Measurements from ENCODE around the gene DAAM1. TPM values are rescaled to one million over a fixed set of nuclear protein-coding genes. Genes with fewer than 3 reads are reported as not detected.

The DAAM1 gene
- total RNA-seq, 1 donor from 2014 or later = 36.5 TPM

DNA sequence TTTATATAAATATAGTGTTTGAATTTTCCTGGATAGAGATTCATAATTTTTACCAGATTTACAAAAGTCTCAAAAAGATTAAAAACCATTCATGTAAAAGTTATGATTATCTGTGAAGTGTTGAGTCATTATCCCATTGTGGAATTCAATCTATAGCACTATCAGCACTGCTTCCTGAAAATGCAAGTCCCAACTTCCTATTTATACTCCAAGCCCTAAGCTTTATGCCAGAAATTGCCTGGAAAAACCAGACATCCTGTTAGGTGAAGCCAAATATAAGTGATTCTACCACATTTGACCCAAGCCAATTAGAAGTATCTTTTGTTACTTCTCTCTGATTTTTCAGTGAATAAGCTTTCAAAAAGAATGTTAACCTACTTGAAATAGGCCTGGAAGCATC lies 147.6 kb downstream of the DAAM1 start:
- Histone ChIP-seq H3K9ac (ENCODE audit: low read depth in 1 of 3, low read length in 3 of 3) (no peak overlapping the region), H3K27me3 (ENCODE audit: control insufficient read depth in 3 of 3, insufficient read depth in 3 of 3, low read length in 3 of 3) (no peaks in the 10 kb centered on the region), H3K9me3 (ENCODE audit: control insufficient read depth in 3 of 3, low read length in 3 of 3) (no peaks in the 10 kb centered on the region), H3K4me3 (ENCODE audit: low read length in 3 of 3) (no peak overlapping the region), H3K36me3 (ENCODE audit: control insufficient read depth in 3 of 3, insufficient read depth in 3 of 3, low read length in 3 of 3) (peaks cover 0 to 6% (median 0%) of the 10 kb centered on the region in 3 donors), H3K27ac (ENCODE audit: low read depth, low read length) (peak overlapping the region; percentile 53), H3K4me1 (ENCODE audit: control insufficient read depth in 3 of 3, insufficient read depth in 3 of 3, low read length in 3 of 3) (peaks cover 26 to 31% (median 29%) of the 10 kb centered on the region in 3 donors)

DNA sequence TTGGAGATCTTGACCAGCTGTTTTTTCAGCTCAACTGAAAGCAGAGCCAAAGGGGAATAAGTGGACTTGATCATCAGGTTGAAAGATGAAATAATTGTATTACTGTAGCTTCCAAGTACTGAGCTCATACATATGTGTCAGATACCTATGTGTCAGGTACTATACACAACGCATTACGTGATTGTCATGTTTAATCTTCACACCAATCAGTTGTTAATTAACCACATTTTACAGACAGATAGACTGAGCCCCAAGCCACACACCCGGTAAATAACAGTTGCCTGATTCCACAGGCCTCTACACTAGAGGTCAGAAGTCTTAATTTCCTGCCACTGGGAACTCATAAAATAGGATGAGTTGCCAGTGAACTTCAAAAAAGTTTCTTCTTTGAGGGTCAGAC lies 148.2 kb downstream of the DAAM1 start:
- peak overlapping the region; percentile 53 for H3K27ac ChIP-seq (ENCODE audit: low read depth, low read length)
- peaks cover 26 to 31% (median 29%) of the 10 kb centered on the region in 3 donors for H3K4me1 ChIP-seq (ENCODE audit: control insufficient read depth in 3 of 3, insufficient read depth in 3 of 3, low read length in 3 of 3)
- peaks cover 0 to 5% (median 0%) of the 10 kb centered on the region in 3 donors for H3K36me3 ChIP-seq (ENCODE audit: control insufficient read depth in 3 of 3, insufficient read depth in 3 of 3, low read length in 3 of 3)
- no peaks in the 10 kb centered on the region for H3K27me3 ChIP-seq (ENCODE audit: control insufficient read depth in 3 of 3, insufficient read depth in 3 of 3, low read length in 3 of 3)
- no peak overlapping the region for H3K4me3 ChIP-seq (ENCODE audit: low read length in 3 of 3)
- H3K9ac ChIP-seq (ENCODE audit: low read depth in 1 of 3, low read length in 3 of 3) = no peak overlapping the region
- H3K9me3 ChIP-seq (ENCODE audit: control insufficient read depth in 3 of 3, low read length in 3 of 3) = no peaks in the 10 kb centered on the region

GRCh38 chr14:59337141-59337611 lies 148.7 kb downstream of the DAAM1 start:
- Histone ChIP-seq H3K36me3 (ENCODE audit: control insufficient read depth in 3 of 3, insufficient read depth in 3 of 3, low read length in 3 of 3) (peaks cover 0 to 2% (median 0%) of the 10 kb centered on the region in 3 donors), H3K9ac (ENCODE audit: low read depth in 1 of 3, low read length in 3 of 3) (peak overlapping the region in 1 of 3 donors; percentile 13), H3K9me3 (ENCODE audit: control insufficient read depth in 3 of 3, low read length in 3 of 3) (no peaks in the 10 kb centered on the region), H3K27me3 (ENCODE audit: control insufficient read depth in 3 of 3, insufficient read depth in 3 of 3, low read length in 3 of 3) (no peaks in the 10 kb centered on the region), H3K4me3 (ENCODE audit: low read length in 3 of 3) (no peak overlapping the region), H3K4me1 (ENCODE audit: control insufficient read depth in 3 of 3, insufficient read depth in 3 of 3, low read length in 3 of 3) (peaks cover 26 to 31% (median 29%) of the 10 kb centered on the region in 3 donors), H3K27ac (ENCODE audit: low read depth, low read length) (peak overlapping the region; percentile 53)

DNA sequence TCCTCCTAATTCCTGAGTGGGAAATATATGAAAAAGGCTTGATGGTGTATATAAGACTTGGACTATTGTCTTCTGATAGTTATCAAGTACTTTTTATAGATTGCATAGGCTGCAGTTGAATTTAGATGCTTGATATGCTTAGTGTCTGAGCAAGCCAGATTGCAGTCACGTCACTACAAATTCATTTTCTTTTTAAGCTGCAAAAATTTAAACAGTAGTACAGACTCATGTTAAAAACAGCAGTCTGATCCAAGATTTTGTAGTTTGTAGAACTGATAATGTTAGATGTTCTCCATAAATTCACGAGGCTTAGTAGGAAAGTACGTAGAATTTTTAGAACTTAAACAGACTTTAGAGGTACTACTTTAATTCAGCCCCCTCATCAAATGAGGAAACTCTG lies 150.3 kb downstream of the DAAM1 start:
- Histone ChIP-seq H3K4me3 (ENCODE audit: low read length in 3 of 3) (no peak overlapping the region), H3K4me1 (ENCODE audit: control insufficient read depth in 3 of 3, insufficient read depth in 3 of 3, low read length in 3 of 3) (peaks cover 23 to 35% (median 35%) of the 10 kb centered on the region in 3 donors), H3K9ac (ENCODE audit: low read depth in 1 of 3, low read length in 3 of 3) (no peak overlapping the region), H3K27me3 (ENCODE audit: control insufficient read depth in 3 of 3, insufficient read depth in 3 of 3, low read length in 3 of 3) (no peaks in the 10 kb centered on the region), H3K27ac (ENCODE audit: low read depth, low read length) (no peak overlapping the region), H3K36me3 (ENCODE audit: control insufficient read depth in 3 of 3, insufficient read depth in 3 of 3, low read length in 3 of 3) (no peaks in the 10 kb centered on the region), H3K9me3 (ENCODE audit: control insufficient read depth in 3 of 3, low read length in 3 of 3) (no peaks in the 10 kb centered on the region)

- Histone ChIP-seq H3K36me3 (ENCODE audit: control insufficient read depth in 3 of 3, insufficient read depth in 3 of 3, low read length in 3 of 3) (no peaks in the 10 kb centered on the region), H3K27ac (ENCODE audit: low read depth, low read length) (no peak overlapping the region), H3K9ac (ENCODE audit: low read depth in 1 of 3, low read length in 3 of 3) (no peak overlapping the region), H3K9me3 (ENCODE audit: control insufficient read depth in 3 of 3, low read length in 3 of 3) (no peaks in the 10 kb centered on the region), H3K4me1 (ENCODE audit: control insufficient read depth in 3 of 3, insufficient read depth in 3 of 3, low read length in 3 of 3) (peaks cover 16 to 32% (median 28%) of the 10 kb centered on the region in 3 donors), H3K27me3 (ENCODE audit: control insufficient read depth in 3 of 3, insufficient read depth in 3 of 3, low read length in 3 of 3) (no peaks in the 10 kb centered on the region), H3K4me3 (ENCODE audit: low read length in 3 of 3) (no peak overlapping the region)
Observed at GRCh38 chr14:59339524-59340330, 151.3 kb downstream of the DAAM1 start.

- H3K36me3 ChIP-seq (ENCODE audit: control insufficient read depth in 3 of 3, insufficient read depth in 3 of 3, low read length in 3 of 3) = no peaks in the 10 kb centered on the region
- peaks cover 13 to 22% (median 20%) of the 10 kb centered on the region in 3 donors for H3K4me1 ChIP-seq (ENCODE audit: control insufficient read depth in 3 of 3, insufficient read depth in 3 of 3, low read length in 3 of 3)
- no peak overlapping the region for H3K4me3 ChIP-seq (ENCODE audit: low read length in 3 of 3)
- no peak overlapping the region for H3K27ac ChIP-seq (ENCODE audit: low read depth, low read length)
- no peak overlapping the region for H3K9ac ChIP-seq (ENCODE audit: low read depth in 1 of 3, low read length in 3 of 3)
- H3K9me3 ChIP-seq (ENCODE audit: control insufficient read depth in 3 of 3, low read length in 3 of 3) = no peaks in the 10 kb centered on the region
- H3K27me3 ChIP-seq (ENCODE audit: control insufficient read depth in 3 of 3, insufficient read depth in 3 of 3, low read length in 3 of 3) = no peaks in the 10 kb centered on the region
Observed at GRCh38 chr14:59341858-59342477, 153.5 kb downstream of the DAAM1 start.

DNA sequence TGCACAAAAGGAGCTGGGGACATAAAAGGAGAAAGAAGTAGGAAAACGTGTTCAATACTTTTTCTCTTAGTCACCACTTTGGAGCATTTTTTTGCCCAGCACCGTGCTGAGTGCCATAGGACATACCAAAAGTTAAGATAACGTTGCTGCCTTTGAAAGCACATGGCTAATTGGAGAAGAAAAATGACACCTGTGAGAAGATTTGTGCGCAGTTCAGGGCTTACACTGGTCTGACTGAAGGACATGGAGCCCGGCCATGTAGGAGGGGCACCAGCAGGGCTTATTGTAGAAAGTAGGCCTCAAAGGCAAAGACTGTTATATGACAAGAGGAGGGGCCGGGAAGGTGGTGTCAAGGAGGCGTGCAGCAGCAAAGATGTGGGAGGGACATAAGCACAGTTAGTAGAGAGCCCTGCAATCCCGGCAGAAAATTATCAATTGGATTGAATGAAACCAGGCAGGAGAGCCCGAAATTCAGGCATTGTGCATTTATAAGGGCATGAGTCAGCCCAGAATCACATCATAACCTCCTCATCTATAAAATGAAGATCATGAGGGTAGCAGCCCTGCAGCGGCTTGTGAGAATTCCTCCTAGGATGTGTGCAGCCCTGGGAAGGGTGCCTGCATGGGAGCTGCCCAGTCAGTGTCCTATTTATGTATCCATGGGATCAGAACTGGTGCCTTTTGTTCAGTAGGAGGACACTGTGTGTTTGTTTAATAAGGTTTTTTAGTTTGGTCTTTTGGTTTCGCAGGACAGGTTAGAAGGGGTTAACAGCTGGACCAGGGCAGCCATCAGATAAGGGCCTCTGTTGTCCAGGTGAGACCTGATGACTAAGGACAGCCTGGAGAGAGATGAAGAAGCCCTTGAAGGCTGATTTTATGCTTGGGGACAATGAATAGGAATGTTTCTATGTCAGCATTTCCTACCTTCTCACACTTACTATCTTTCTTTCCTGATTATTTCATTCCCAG lies 154.3 kb downstream of the DAAM1 start:
- peaks cover 0 to under 1% (median 0%) of the 10 kb centered on the region in 3 donors for H3K36me3 ChIP-seq (ENCODE audit: control insufficient read depth in 3 of 3, insufficient read depth in 3 of 3, low read length in 3 of 3)
- no peaks in the 10 kb centered on the region for H3K9me3 ChIP-seq (ENCODE audit: control insufficient read depth in 3 of 3, low read length in 3 of 3)
- H3K27ac ChIP-seq (ENCODE audit: low read depth, low read length) = no peak overlapping the region
- H3K4me1 ChIP-seq (ENCODE audit: control insufficient read depth in 3 of 3, insufficient read depth in 3 of 3, low read length in 3 of 3) = peaks cover 6 to 18% (median 13%) of the 10 kb centered on the region in 3 donors
- no peak overlapping the region for H3K9ac ChIP-seq (ENCODE audit: low read depth in 1 of 3, low read length in 3 of 3)
- no peak overlapping the region for H3K4me3 ChIP-seq (ENCODE audit: low read length in 3 of 3)
- H3K27me3 ChIP-seq (ENCODE audit: control insufficient read depth in 3 of 3, insufficient read depth in 3 of 3, low read length in 3 of 3) = no peaks in the 10 kb centered on the region

GRCh38 chr14:59343585-59343984 lies 155.1 kb downstream of the DAAM1 start:
- Histone ChIP-seq H3K27ac (ENCODE audit: low read depth, low read length) (no peak overlapping the region), H3K9ac (ENCODE audit: low read depth in 1 of 3, low read length in 3 of 3) (no peak overlapping the region), H3K4me1 (ENCODE audit: control insufficient read depth in 3 of 3, insufficient read depth in 3 of 3, low read length in 3 of 3) (peaks cover 9 to 18% (median 13%) of the 10 kb centered on the region in 3 donors), H3K9me3 (ENCODE audit: control insufficient read depth in 3 of 3, low read length in 3 of 3) (no peaks in the 10 kb centered on the region), H3K27me3 (ENCODE audit: control insufficient read depth in 3 of 3, insufficient read depth in 3 of 3, low read length in 3 of 3) (no peaks in the 10 kb centered on the region), H3K36me3 (ENCODE audit: control insufficient read depth in 3 of 3, insufficient read depth in 3 of 3, low read length in 3 of 3) (peaks cover 0 to 5% (median 4%) of the 10 kb centered on the region in 3 donors), H3K4me3 (ENCODE audit: low read length in 3 of 3) (no peak overlapping the region)

GRCh38 chr14:59344016-59344415 lies 155.5 kb downstream of the DAAM1 start:
- no peaks in the 10 kb centered on the region for H3K27me3 ChIP-seq (ENCODE audit: control insufficient read depth in 3 of 3, insufficient read depth in 3 of 3, low read length in 3 of 3)
- H3K36me3 ChIP-seq (ENCODE audit: control insufficient read depth in 3 of 3, insufficient read depth in 3 of 3, low read length in 3 of 3) = peaks cover 0 to 5% (median 4%) of the 10 kb centered on the region in 3 donors
- no peaks in the 10 kb centered on the region for H3K9me3 ChIP-seq (ENCODE audit: control insufficient read depth in 3 of 3, low read length in 3 of 3)
- no peak overlapping the region for H3K9ac ChIP-seq (ENCODE audit: low read depth in 1 of 3, low read length in 3 of 3)
- H3K27ac ChIP-seq (ENCODE audit: low read depth, low read length) = no peak overlapping the region
- peaks cover 13 to 18% (median 14%) of the 10 kb centered on the region in 3 donors for H3K4me1 ChIP-seq (ENCODE audit: control insufficient read depth in 3 of 3, insufficient read depth in 3 of 3, low read length in 3 of 3)
- no peak overlapping the region for H3K4me3 ChIP-seq (ENCODE audit: low read length in 3 of 3)
